ENCODE measurements around the gene PARP14. TPM values are rescaled to one million over a fixed set of nuclear protein-coding genes. Genes with fewer than 3 reads are reported as not detected.

The PARP14 gene
- total RNA-seq, 1 experiment from 2014 or later: 46.0 TPM

- CTCF ChIA-PET: no interaction called here
- ATAC-seq: no peak
Observed at GRCh38 chr3:122777563-122777962, 96.9 kb downstream of the PARP14 start.

More at GRCh38 chr3:122777563-122777962, 96.9 kb downstream of the PARP14 start:
- intact Hi-C loops (cut with micrococcal nuclease; ENCODE audit: unreplicated experiment) (no loop called here), in situ Hi-C loops (cut with HindIII; ENCODE audit: low pct_unique_long_range_greater_than_20kb, low sequenced_read_pairs) (no loop called here)
- Histone ChIP-seq H3K36me3 (ENCODE audit: control insufficient read depth, insufficient read depth, low read length) (no peaks in the 10 kb centered on the region), H3K4me3 (ENCODE audit: low read depth in 2 of 2, low read length in 2 of 2) (no peak overlapping the region), H3K27ac (ENCODE audit: low read length) (no peak overlapping the region), H3K9me3 (ENCODE audit: control insufficient read depth, insufficient read depth, low read depth, low read length) (no peaks in the 10 kb centered on the region), H3K27me3 (ENCODE audit: control insufficient read depth, insufficient read depth, low read length) (no peaks in the 10 kb centered on the region), H3K4me1 (ENCODE audit: control insufficient read depth, insufficient read depth, low read length) (no peaks in the 10 kb centered on the region)
- BruUV-seq (replicated peaks): no TSS peak
- DNase-seq (ENCODE audit: low read depth, low spot score): no peak
- POLR2A ChIA-PET: no interaction called here
- no peak for TF ChIP-seq SIN3A (IDR thresholded peaks at IDR 0.05; ENCODE audit: borderline replicate concordance, insufficient read depth, low read depth, low read length)
- TF ChIP-seq TCF7L2 (IDR thresholded peaks at IDR 0.05; ENCODE audit: low read depth, low read length): no peak
- no peak for TF ChIP-seq REST (IDR thresholded peaks at IDR 0.05; ENCODE audit: insufficient read depth in 1 of 2, low read depth in 2 of 2, low read length in 1 of 2)
- no peak for TF ChIP-seq CTCF (IDR thresholded peaks at IDR 0.05)
- TF ChIP-seq POLR2AphosphoS5 (IDR thresholded peaks at IDR 0.05; ENCODE audit: low read depth, low read length): no peak

Other genes with a start within 250 kb of the PARP14 start
- 118 TPM for gene KPNA1, start 165.9 kb upstream of the PARP14 start, total RNA-seq (2021; ENCODE audit: unreplicated experiment)
- 14.5 TPM for gene PARP9, start 116.5 kb upstream of the PARP14 start, total RNA-seq (2021; ENCODE audit: unreplicated experiment)
- gene DTX3L, start 116.5 kb upstream of the PARP14 start, total RNA-seq (2021; ENCODE audit: unreplicated experiment): 32.3 TPM
- gene PARP15, start 103.2 kb upstream of the PARP14 start, total RNA-seq (2021; ENCODE audit: unreplicated experiment): 0.21 TPM
- 10.8 TPM for gene HSPBAP1, start 113.0 kb downstream of the PARP14 start, total RNA-seq (2021; ENCODE audit: unreplicated experiment)
- gene SLC49A4, start 114.2 kb downstream of the PARP14 start, total RNA-seq (2021; ENCODE audit: unreplicated experiment): 15.9 TPM

Data from Panc1 (cell line).